Inferior parietal cortex (tissue), 1 donor: ENCODE measurements around the gene NDUFS5.
A peak's percentile ranks its signal among the peaks of the same experiment; 100 is the strongest.
"Not testable (repeated sequence)": the region's sequence is repeated elsewhere in the genome, so short reads cannot be mapped to it uniquely, and the experiment has no call there.

Experiments
- DNase-seq: peaks from one replicate; pipeline ENCODE4 v3.0.0-alpha.2; 2016; ENCODE audit errors: extremely low spot score

NDUFS5 gene

DNA sequence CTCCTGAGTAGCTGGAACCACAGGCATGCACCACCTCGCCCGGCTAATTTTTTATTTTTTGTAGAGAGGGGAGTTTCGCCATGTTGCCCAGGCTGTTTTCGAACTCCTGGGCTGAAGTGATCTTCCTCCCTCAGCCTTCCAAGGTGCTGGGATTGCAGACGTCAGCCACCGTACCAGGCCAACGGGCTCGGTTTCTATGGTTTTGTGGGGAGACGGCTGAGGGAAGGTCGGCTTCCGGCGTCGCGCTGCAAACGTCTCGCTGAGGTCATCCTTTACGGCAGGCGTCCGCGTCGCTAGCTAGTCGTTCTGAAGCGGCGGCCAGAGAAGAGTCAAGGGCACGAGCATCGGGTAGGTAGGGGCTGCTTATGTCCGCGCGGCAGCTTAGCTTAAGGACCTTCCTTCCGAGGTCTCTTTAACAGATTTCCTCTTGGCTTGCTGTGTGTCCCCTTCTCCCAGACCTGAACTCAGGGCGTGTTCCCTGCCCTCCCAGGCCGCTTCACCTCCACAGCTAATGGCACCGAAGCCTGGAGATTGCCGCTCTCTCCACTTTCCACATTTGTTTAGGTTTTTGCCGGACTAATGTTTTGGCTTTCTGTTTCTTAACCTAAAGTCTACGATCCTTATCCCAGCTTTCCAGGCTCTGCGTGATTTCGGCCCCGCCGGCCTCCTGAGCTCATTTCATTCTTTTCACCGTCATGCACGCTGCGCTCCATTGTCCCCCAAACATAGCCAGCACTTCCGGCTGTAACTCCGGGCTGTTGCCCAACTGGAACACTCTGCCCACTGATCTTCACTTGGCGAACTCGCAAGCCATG, at the start of gene NDUFS5:
Gene NDUFS5 (plus strand): TSS at position 300 of the 815 bp plus-strand sequence. CDS start 2,375 bp downstream, outside the sequence.
- DNase-seq, result peak; percentile 86

- not testable (repeated sequence) for DNase-seq
These were observed 48.5 kb upstream of the NDUFS5 start for GRCh38 chr1:38977399-38978244.

DNA sequence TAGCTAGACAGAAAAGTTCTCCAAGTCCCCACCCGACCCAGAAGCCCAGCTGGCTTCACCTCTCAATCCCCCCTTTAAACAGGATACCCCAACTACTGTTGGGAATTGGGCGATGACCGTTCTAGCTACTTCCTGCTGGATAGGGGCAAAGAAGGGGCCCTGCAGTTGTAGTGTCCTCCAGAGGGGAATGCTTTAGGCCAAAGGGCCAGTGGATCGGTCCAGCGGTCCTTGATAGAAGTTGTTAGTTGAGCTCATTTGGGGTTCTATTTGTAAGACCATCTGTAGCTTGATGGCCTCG, 48.0 kb upstream of the NDUFS5 start:
- not testable (repeated sequence) for DNase-seq

DNA sequence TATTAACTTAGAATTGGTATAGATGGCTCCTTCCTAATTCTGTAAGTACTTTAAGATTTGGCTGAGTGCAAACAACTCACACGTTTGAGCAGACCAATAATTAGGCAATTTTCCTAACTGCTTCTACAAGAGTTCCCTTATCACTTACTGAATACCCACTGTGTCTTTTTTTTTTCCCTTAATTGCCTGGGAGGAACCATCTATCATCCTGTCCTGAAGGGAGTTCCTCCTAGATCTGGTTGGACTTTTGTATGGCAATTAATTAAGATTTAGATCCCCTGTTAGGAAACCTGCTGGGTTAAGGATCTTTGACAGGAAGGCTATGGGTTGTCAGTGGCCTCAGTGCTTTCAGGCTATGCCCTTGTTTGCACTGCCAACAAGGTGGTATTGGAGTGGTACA, 46.8 kb upstream of the NDUFS5 start:
- DNase-seq, result not testable (repeated sequence)

- no peak for DNase-seq
These were observed 36.2 kb upstream of the NDUFS5 start for GRCh38 chr1:38989979-38990378.

DNA sequence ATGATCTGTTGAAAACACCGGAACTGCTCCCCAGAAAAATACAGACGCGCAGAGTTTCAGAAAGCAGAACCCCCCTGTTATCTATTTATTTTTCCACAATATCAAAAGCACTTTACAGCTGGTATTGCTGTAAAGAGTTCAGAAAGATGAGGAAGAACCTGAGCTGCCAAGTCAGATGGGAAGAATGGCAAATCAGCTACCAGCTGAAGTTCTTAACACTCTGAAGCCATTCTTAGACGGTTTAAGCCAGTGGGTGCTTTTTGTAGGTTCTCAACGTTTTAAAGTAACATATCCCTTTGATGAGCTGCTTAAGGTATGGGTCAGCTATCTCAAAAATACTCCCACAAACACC, 35.8 kb upstream of the NDUFS5 start:
- peak; percentile 41 for DNase-seq

DNA sequence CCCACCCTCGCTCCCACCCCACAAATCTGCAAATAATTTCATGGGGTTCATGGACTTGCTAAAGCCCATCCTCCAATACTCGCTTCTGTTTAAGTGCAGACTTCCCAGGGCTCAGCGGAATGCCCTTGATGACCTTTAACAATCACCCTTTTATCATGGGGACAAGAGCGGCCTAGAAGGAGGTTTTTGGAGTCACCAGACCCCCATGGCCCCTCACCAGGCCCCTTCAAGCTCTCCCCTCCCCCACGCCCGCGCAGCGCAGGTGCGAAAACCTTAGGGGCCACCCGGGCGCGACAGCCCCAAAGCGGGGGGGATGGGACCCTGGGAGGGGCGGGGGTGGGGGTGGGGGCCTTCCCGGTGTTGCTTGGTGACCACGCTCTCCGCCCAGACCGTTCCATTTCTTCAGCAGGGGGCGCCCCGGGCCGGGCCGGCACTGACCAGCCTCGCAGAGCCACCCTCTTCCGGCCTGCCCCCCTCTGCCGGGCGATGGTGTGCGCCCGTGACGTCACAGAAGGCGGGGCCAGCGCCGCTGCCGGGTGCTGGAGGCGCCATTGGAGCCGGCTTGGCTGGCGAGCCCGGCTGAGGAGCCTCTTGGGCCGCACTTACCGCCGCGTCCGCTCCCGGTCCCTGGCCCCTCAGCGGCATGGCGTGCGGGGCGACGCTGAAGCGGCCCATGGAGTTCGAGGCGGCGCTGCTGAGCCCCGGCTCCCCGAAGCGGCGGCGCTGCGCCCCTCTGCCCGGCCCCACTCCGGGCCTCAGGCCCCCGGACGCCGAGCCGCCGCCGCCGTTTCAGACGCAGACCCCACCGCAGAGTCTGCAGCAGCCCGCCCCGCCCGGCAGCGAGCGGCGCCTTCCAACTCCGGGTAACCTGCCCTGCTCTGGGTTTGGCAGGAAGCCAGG, 35.2 kb upstream of the NDUFS5 start, which contains the start of gene AKIRIN1:
Gene AKIRIN1 (plus strand): TSS at position 539 of the 900 bp plus-strand sequence. CDS start 105 bp downstream, at position 644.
- peak; percentile 97 for DNase-seq

- peak; percentile 49 for DNase-seq
These were observed 34.3 kb upstream of the NDUFS5 start for GRCh38 chr1:38991638-38992411.

DNA sequence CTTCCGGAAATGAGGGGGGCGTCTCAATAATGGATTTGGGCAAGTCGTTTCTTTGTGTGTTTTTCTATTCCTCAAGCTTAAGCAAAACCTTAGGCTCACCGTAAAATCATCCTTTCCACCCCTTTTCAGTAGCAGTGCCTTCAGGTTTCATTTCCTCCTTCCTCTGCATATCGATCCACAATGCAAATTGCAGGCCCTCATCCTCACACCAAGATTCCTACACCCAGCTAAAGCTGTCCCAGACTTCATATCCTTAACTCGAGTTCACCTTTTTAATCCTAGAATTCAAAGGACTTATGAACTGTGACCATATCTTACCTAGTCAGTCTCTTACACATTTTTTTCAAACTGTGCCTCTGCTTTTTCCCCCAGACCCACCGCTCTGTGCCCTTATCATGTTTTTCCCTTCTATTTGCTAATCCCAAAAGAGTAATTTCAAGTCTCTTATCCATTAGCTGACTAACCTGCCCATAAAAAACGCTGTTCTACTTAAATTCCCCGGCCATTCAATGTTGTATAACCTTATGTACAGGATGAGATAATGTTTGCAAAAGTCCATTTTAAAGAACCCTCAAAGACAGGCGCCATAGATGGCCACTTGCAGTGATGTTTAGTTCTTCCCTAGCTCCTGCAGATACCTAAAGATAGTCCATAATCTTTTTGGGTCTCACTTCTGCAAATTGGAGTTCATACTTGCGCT, 33.6 kb upstream of the NDUFS5 start:
- no peak for DNase-seq

DNA sequence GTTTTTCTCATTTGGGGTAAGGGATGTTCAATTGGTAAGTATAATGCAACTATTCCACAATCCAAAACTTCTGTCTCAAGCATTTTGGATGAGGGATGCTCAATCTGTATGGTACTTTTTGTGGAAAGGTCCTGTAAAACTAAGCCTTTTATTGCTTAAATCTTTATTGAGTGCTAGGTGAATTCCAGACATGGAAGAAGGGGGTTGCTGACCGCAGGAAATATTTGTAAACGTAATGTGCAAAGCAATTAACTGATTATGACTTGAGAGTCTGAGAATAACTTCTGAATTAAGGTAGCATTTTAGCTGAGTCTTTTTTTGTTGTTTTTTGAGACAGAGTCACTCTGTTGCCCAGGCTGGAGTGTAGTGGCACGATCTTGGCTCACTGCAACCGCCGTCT, 32.0 kb upstream of the NDUFS5 start:
- no peak for DNase-seq

DNA sequence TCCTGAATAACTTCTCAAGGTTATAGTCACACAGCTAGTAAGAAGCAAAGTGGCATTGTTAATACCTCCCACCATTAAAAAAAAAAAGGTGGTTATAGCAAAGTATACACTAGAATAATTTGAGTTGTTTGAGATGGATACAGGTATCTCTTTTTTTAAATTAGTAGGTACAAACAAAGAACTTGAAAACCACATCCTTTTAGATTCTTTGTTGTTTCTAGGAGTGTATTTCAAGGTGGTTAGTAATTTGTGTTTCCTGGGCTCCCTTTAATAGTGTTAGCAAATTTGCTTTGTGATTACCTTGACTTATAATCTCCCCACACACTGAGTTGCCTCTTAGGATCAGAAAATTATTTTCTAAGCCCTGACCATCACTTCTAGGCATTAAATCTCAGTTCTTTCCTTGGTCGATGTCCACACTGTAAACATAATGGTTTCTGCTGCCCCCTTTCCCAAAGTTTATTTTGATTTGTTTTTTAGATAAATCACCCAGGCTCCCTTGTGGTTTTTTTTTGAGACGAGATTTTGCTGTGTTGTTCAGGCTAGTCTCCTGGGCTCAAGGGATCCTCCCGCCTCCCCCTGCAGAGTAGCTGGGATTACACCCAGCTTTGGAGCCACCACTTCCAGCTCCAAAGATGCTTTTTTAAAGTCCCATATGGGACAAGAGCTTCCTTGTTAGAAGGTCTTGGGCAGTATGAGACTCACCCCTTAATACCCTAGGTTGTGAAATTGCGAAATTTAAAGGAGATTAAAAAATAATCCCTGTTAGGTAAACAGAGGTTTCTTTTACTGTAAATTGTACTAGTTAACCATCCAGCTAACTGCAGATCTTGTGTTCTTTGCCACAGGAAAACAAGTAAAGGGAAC, 28.9 kb upstream of the NDUFS5 start:
- no peak for DNase-seq

- DNase-seq, result no peak
These were observed 28.3 kb upstream of the NDUFS5 start for GRCh38 chr1:38997901-38998190.

GRCh38 chr1:39001516-39002421, 24.4 kb upstream of the NDUFS5 start:
- no peak for DNase-seq

DNA sequence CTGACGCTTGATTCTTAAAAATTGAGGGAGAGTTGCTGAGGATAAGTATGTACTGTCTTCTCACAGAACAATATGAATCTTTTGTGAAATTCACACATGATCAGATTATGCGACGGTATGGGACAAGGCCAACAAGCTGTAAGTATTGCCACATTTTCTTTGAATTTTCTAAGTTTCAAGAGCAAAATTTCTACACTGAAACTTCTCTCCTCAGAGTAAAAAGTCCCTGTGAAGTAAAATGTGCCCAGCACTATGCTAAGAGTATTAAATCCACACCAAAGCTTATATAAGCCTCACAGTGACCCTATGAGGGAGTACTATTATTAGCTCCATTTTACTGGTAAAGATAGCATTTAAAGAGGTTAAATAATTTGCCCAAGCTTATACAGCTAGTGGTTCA, 22.9 kb upstream of the NDUFS5 start:
- no peak for DNase-seq

GRCh38 chr1:39003794-39004193, 22.4 kb upstream of the NDUFS5 start:
- DNase-seq, result no peak

- DNase-seq, result no peak
These were observed 19.9 kb upstream of the NDUFS5 start for GRCh38 chr1:39006287-39006686.

- DNase-seq, result no peak
These were observed 19.2 kb upstream of the NDUFS5 start for GRCh38 chr1:39006726-39007645.

DNA sequence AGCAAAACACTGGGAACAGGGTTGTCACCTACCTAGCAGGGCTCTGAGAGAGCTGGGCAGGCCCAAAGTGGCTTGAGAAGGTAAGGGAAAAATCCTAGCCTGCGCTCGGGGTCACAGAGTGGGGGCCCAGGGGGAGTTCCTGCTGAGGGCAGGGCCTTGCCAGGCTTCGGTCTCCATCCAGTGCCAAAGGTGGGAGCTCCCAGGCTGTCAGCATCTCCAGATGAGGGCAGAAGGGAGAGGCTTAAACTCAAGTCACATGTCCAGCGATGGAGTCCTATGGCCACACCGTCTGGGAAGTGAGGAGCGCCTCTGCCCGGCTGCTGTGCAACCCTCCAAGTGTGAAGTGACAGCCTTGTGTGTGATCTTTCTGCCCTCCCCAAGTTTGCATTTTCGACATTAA, 11.2 kb upstream of the NDUFS5 start:
- DNase-seq, result not testable (repeated sequence)
